HCT116 (cell line): ENCODE results near the gene KRTAP17-1. TPM values are rescaled to one million over a fixed set of nuclear protein-coding genes. Genes with fewer than 3 reads are reported as not detected.

Source experiments
- ATAC-seq: fragments of 200-7000 bp; cut with Tn5 transposase; 2 replicates; pipeline ENCODE4 v1.9.1; 2020; ENCODE audit warnings: mild to moderate bottlenecking, moderate library complexity
- BruUV-seq: library from RNA; stranded (reverse); fragments of 400-500 nt; replicated peaks from 2 replicates; lab custom pipeline; 2021; lab: Mats Ljungman, UMichigan
- CTCF ChIA-PET: fragments of 300-600 bp; sonication (Branson Sonifier 250); formaldehyde crosslinking; loops from one replicate; lab custom pipeline; 2021; ENCODE audit warnings: antibody characterized with exemption; lab: Charles Lee
- POLR2A ChIA-PET: fragments of 300-600, 350-600 bp; sonication (Branson Sonifier 250); formaldehyde crosslinking; loops from one replicate; lab custom pipeline; 2021; ENCODE audit warnings: antibody characterized with exemption; lab: Charles Lee
- RAD21 ChIA-PET, 2 experiments: fragments of 300-600 bp; sonication (Branson Sonifier 250); formaldehyde crosslinking; loops; one replicate each; lab custom pipeline; 2023; ENCODE audit warnings: low total read pairs in 2 of 2; ENCODE audit not compliant: uncharacterized antibody in 2 of 2, unreplicated experiment in 2 of 2, low non-redundant PET in 1 of 2; lab: Charles Lee
- DNase-seq: peaks from one replicate; pipeline ENCODE4 v3.0.0-alpha.2; 2010; ENCODE audit warnings: low read depth, low spot score
- H2AFZ ChIP-seq: fragments of 200-600 bp; shearing (Covaris generic), sonication (generic); 2 replicates; pipeline ENCODE4 v1.6.1; 2017; ENCODE audit warnings: low read depth, mixed run types, mixed read lengths, antibody characterized with exemption, low read length; ENCODE audit not compliant: poor library complexity, severe bottlenecking
- H3K27ac ChIP-seq: 2 replicates; pipeline ENCODE4 v1.5.1; 2012; ENCODE audit warnings: low read depth, low read length
- H3K27me3 ChIP-seq: fragments of 200-600 bp; sonication (generic); 2 replicates; pipeline ENCODE4 v1.6.1; 2016; ENCODE audit warnings: mixed run types, low read length, mixed read lengths; ENCODE audit not compliant: insufficient read depth
- H3K36me3 ChIP-seq, 2 experiments: fragments of 200-500 bp in 1 of 2; fragments of 200-600 bp in 1 of 2; sonication (Bioruptor generic) in 1 of 2; sonication (generic) in 1 of 2; 2 replicates each; pipeline versions ENCODE4 v1.5.1 to v1.6.1; 2014 to 2016; ENCODE audit warnings: low read length in 2 of 2, inconsistent platforms in 1 of 2, mixed read lengths in 1 of 2, mixed run types in 1 of 2; ENCODE audit not compliant: insufficient read depth in 2 of 2, control insufficient read depth in 1 of 2
- H3K4me1 ChIP-seq, 2 experiments: fragments of 200-600 bp in 1 of 2; sonication (generic) in 1 of 2; 2 replicates each; pipeline versions ENCODE4 v1.5.1 to v1.6.1; 2012 to 2017; ENCODE audit warnings: low read length in 2 of 2, inconsistent platforms in 1 of 2, mild to moderate bottlenecking in 1 of 2, mixed read lengths in 1 of 2, mixed run types in 1 of 2, moderate library complexity in 1 of 2; ENCODE audit not compliant: insufficient read depth in 2 of 2, control insufficient read depth in 1 of 2
- H3K4me2 ChIP-seq: fragments of 200-600 bp; sonication (generic); 2 replicates; pipeline ENCODE4 v1.6.1; 2017; ENCODE audit warnings: mixed run types, low read length, mixed read lengths
- H3K4me3 ChIP-seq, 2 experiments: fragments of 200-600 bp in 1 of 2; sonication (generic) in 1 of 2; replicated peaks in 1 of 2; 2 replicates each; pipeline ENCODE4 v1.5.1; 2011 to 2016; ENCODE audit warnings: low read length in 2 of 2, control low read depth in 1 of 2, low read depth in 1 of 2, mild to moderate bottlenecking in 1 of 2, mixed read lengths in 1 of 2, mixed run types in 1 of 2
- H3K79me2 ChIP-seq: fragments of 200-600 bp; sonication (generic); 2 replicates; pipeline ENCODE4 v1.6.1; 2017; ENCODE audit warnings: mild to moderate bottlenecking, mixed run types, low read length, moderate library complexity, mixed read lengths; ENCODE audit not compliant: insufficient read depth
- H3K9ac ChIP-seq: fragments of 200-600 bp; sonication (generic); 2 replicates; pipeline ENCODE4 v1.6.1; 2016; ENCODE audit warnings: low read length, mixed read lengths
- H3K9me2 ChIP-seq: fragments of 200-600 bp; sonication (generic), shearing (Covaris generic); 2 replicates; pipeline ENCODE4 v1.6.1; 2017; ENCODE audit warnings: mixed run types, mild to moderate bottlenecking, moderate library complexity; ENCODE audit not compliant: insufficient read depth
- H3K9me3 ChIP-seq, 2 experiments: fragments of 200-500 bp in 1 of 2; fragments of 200-600 bp in 1 of 2; sonication (Bioruptor generic) in 1 of 2; sonication (generic) in 1 of 2; 2 replicates each; pipeline ENCODE4 v1.6.1; 2014 to 2017; ENCODE audit warnings: low read length in 2 of 2, mixed read lengths in 2 of 2, inconsistent platforms in 1 of 2, low read depth in 1 of 2, mild to moderate bottlenecking in 1 of 2, mixed run types in 1 of 2, moderate library complexity in 1 of 2; ENCODE audit not compliant: control insufficient read depth in 1 of 2, insufficient read depth in 1 of 2
- H4K20me1 ChIP-seq: fragments of 200-600 bp; sonication (generic), shearing (Covaris generic); 2 replicates; pipeline ENCODE4 v1.6.1; 2017; ENCODE audit warnings: mixed run types, mild to moderate bottlenecking, moderate library complexity; ENCODE audit not compliant: insufficient read depth
- CBX3 ChIP-seq: IDR thresholded peaks from 2 replicates; pipeline ENCODE4 v1.6.1; 2012; ENCODE audit warnings: low read depth
- CEBPB ChIP-seq: IDR thresholded peaks from 2 replicates; pipeline ENCODE4 v1.6.1; 2012; ENCODE audit warnings: low read depth
- EGR1 ChIP-seq: IDR thresholded peaks from 2 replicates; pipeline ENCODE4 v1.6.1; 2012; ENCODE audit warnings: low read depth
- ELF1 ChIP-seq: IDR thresholded peaks from 2 replicates; pipeline ENCODE4 v1.6.1; 2012; ENCODE audit warnings: low read depth, borderline replicate concordance
- FOSL1 ChIP-seq: IDR thresholded peaks from 2 replicates; pipeline ENCODE4 v1.6.1; 2012; ENCODE audit warnings: low read depth
- JUND ChIP-seq: IDR thresholded peaks from 2 replicates; pipeline ENCODE4 v1.6.1; 2012
- RAD21 ChIP-seq: IDR thresholded peaks from 2 replicates; pipeline ENCODE4 v1.6.1; 2012; ENCODE audit warnings: low read depth, mild to moderate bottlenecking
- SIN3A ChIP-seq: IDR thresholded peaks from 2 replicates; pipeline ENCODE4 v1.6.1; 2012; ENCODE audit warnings: low read depth
- SP1 ChIP-seq: IDR thresholded peaks from 2 replicates; pipeline ENCODE4 v1.6.1; 2012; ENCODE audit warnings: low read depth
- SRF ChIP-seq: IDR thresholded peaks from 2 replicates; pipeline ENCODE4 v1.6.1; 2012; ENCODE audit warnings: low read depth
- TCF7L2 ChIP-seq: IDR thresholded peaks from 2 replicates; pipeline ENCODE4 v1.7.0; 2011; ENCODE audit warnings: borderline replicate concordance, inconsistent platforms; ENCODE audit not compliant: insufficient read depth, insufficient read length; ENCODE audit errors: extremely low read depth
- YY1 ChIP-seq: IDR thresholded peaks from 2 replicates; pipeline ENCODE4 v1.6.1; 2011; ENCODE audit warnings: low read length, low read depth, moderate library complexity, mild to moderate bottlenecking; ENCODE audit not compliant: insufficient replicate concordance; ENCODE audit errors: extremely low read depth
- ZFX ChIP-seq: fragments of 450-650 bp; IDR thresholded peaks from 2 replicates; pipeline ENCODE4 v1.6.1; 2017
- ZNF274 ChIP-seq: fragments of 200-500 bp; sonication (Bioruptor generic); IDR thresholded peaks from 2 replicates; pipeline ENCODE4 v1.6.1; 2014; ENCODE audit warnings: mild to moderate bottlenecking, low read depth, low read length, inconsistent platforms
- intact Hi-C: fragments of 100-400 bp; cut with micrococcal nuclease; formaldehyde crosslinking; loops from 2 replicates; pipeline ENCODE4 v1.10.0; 2022
- total RNA-seq: library from RNA; stranded (reverse); gene quantifications from one replicate; pipeline ENCODE4 v1.2.1, GENCODE V29; 2021; ENCODE audit not compliant: unreplicated experiment
- TF ChIP-seq, protein P1 (sequence below): IDR thresholded peaks from 2 replicates; pipeline ENCODE4 v1.6.1; 2012
- TF ChIP-seq, protein P2 (sequence below): IDR thresholded peaks from 2 replicates; pipeline ENCODE4 v1.6.1; 2011; ENCODE audit warnings: mild to moderate bottlenecking, low read length, moderate library complexity; ENCODE audit not compliant: insufficient replicate concordance; ENCODE audit errors: extremely low read depth
- TF ChIP-seq, protein P3 (sequence below): IDR thresholded peaks from 2 replicates; pipeline ENCODE4 v1.6.1; 2012; ENCODE audit warnings: low read depth
- TF ChIP-seq, protein P4 (sequence below), 3 experiments: fragments of 200-600 bp in 1 of 3; sonication (generic) in 1 of 3; IDR thresholded peaks in 2 of 3; conservative IDR thresholded peaks in 1 of 3; 2 replicates each; pipeline ENCODE4 v1.5.1; 2012 to 2017; ENCODE audit warnings: low read depth in 2 of 3, low read length in 2 of 3, antibody characterized with exemption in 1 of 3, borderline replicate concordance in 1 of 3, control low read depth in 1 of 3, mild to moderate bottlenecking in 1 of 3, mixed read lengths in 1 of 3, mixed run types in 1 of 3, moderate library complexity in 1 of 3; ENCODE audit not compliant: insufficient read depth in 1 of 3
- TF ChIP-seq, protein P5 (sequence below): IDR thresholded peaks from 2 replicates; pipeline ENCODE4 v1.6.1; 2012

The KRTAP17-1 gene
- total RNA-seq, 1 experiment from 2014 or later = not detected

DNA sequence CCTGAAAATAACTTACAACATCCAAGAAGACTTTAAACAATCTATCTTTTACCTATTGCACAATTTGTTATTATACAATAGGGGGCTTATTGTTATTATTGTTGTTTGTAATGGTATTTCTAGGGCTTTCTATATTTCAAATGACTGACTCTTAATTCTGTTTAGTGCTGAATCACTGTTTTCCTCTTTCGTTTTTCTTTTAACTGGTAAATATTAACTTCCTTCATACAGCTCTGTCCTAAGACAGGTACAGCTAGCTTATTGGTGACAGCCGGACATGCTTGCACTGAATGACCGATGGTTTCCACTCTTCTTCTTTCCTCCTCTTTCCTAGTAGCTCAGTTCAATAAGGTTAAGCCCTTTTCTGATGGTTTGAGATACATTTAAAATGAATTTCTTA, 28.5 kb downstream of the KRTAP17-1 start:
- no peaks in the 10 kb centered on the region for H3K9me2 ChIP-seq
- ChIA-PET RAD21 (no interaction called here), CTCF (interaction anchor here (1.1 kb wide), 1 partner anchor 431 kb away, joined by 3 read pairs; no protein-coding TSS in a partner anchor), POLR2A (no interaction called here)
- no peak for DNase-seq
- no peak for ATAC-seq
- no peak overlapping the region for H3K9ac ChIP-seq
- H3K27me3 ChIP-seq = no peaks in the 10 kb centered on the region
- no TSS peak for BruUV-seq
- intact Hi-C loops = no loop called here
- H3K4me1 ChIP-seq = no peaks in the 10 kb centered on the region
- H4K20me1 ChIP-seq = no peaks in the 10 kb centered on the region
- H3K27ac ChIP-seq = no peak overlapping the region
- no peak overlapping the region for H2AFZ ChIP-seq
- H3K9me3 ChIP-seq = no peaks in the 10 kb centered on the region; a peak in 1 of 4 replicates
- H3K4me3 ChIP-seq = no peak overlapping the region
- no peaks in the 10 kb centered on the region for H3K79me2 ChIP-seq
- no peak overlapping the region for H3K4me2 ChIP-seq
- TF ChIP-seq TCF7L2 (no peak), ELF1 (no peak), RAD21 (no peak), SIN3A (no peak), CBX3 (no peak), SRF (no peak), SP1 (no peak), ZFX (no peak), EGR1 (no peak), FOSL1 (no peak), CEBPB (no peak), ZNF274 (no peak), JUND (no peak), YY1 (no peak)
- TF ChIP-seq, protein P1, sequence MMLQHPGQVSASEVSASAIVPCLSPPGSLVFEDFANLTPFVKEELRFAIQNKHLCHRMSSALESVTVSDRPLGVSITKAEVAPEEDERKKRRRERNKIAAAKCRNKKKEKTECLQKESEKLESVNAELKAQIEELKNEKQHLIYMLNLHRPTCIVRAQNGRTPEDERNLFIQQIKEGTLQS = no peak
- TF ChIP-seq, protein P2, sequence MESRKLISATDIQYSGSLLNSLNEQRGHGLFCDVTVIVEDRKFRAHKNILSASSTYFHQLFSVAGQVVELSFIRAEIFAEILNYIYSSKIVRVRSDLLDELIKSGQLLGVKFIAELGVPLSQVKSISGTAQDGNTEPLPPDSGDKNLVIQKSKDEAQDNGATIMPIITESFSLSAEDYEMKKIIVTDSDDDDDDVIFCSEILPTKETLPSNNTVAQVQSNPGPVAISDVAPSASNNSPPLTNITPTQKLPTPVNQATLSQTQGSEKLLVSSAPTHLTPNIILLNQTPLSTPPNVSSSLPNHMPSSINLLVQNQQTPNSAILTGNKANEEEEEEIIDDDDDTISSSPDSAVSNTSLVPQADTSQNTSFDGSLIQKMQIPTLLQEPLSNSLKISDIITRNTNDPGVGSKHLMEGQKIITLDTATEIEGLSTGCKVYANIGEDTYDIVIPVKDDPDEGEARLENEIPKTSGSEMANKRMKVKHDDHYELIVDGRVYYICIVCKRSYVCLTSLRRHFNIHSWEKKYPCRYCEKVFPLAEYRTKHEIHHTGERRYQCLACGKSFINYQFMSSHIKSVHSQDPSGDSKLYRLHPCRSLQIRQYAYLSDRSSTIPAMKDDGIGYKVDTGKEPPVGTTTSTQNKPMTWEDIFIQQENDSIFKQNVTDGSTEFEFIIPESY = no peak
- TF ChIP-seq, protein P3, sequence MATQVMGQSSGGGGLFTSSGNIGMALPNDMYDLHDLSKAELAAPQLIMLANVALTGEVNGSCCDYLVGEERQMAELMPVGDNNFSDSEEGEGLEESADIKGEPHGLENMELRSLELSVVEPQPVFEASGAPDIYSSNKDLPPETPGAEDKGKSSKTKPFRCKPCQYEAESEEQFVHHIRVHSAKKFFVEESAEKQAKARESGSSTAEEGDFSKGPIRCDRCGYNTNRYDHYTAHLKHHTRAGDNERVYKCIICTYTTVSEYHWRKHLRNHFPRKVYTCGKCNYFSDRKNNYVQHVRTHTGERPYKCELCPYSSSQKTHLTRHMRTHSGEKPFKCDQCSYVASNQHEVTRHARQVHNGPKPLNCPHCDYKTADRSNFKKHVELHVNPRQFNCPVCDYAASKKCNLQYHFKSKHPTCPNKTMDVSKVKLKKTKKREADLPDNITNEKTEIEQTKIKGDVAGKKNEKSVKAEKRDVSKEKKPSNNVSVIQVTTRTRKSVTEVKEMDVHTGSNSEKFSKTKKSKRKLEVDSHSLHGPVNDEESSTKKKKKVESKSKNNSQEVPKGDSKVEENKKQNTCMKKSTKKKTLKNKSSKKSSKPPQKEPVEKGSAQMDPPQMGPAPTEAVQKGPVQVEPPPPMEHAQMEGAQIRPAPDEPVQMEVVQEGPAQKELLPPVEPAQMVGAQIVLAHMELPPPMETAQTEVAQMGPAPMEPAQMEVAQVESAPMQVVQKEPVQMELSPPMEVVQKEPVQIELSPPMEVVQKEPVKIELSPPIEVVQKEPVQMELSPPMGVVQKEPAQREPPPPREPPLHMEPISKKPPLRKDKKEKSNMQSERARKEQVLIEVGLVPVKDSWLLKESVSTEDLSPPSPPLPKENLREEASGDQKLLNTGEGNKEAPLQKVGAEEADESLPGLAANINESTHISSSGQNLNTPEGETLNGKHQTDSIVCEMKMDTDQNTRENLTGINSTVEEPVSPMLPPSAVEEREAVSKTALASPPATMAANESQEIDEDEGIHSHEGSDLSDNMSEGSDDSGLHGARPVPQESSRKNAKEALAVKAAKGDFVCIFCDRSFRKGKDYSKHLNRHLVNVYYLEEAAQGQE = no peak
- TF ChIP-seq, protein P4, sequence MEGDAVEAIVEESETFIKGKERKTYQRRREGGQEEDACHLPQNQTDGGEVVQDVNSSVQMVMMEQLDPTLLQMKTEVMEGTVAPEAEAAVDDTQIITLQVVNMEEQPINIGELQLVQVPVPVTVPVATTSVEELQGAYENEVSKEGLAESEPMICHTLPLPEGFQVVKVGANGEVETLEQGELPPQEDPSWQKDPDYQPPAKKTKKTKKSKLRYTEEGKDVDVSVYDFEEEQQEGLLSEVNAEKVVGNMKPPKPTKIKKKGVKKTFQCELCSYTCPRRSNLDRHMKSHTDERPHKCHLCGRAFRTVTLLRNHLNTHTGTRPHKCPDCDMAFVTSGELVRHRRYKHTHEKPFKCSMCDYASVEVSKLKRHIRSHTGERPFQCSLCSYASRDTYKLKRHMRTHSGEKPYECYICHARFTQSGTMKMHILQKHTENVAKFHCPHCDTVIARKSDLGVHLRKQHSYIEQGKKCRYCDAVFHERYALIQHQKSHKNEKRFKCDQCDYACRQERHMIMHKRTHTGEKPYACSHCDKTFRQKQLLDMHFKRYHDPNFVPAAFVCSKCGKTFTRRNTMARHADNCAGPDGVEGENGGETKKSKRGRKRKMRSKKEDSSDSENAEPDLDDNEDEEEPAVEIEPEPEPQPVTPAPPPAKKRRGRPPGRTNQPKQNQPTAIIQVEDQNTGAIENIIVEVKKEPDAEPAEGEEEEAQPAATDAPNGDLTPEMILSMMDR (IDR thresholded peaks at IDR 0.05 in 2 of 3, conservative IDR thresholded peaks at IDR 0.05 in 1 of 3; ENCODE audit: borderline replicate concordance in 1 of 3, insufficient read depth in 1 of 3, low read depth in 2 of 3, low read length in 2 of 3) = no peak
- TF ChIP-seq, protein P5, sequence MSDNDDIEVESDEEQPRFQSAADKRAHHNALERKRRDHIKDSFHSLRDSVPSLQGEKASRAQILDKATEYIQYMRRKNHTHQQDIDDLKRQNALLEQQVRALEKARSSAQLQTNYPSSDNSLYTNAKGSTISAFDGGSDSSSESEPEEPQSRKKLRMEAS = no peak
- no peaks in the 10 kb centered on the region for H3K36me3 ChIP-seq
